ENCODE results near the gene CRHR2. TPM values are rescaled to one million over a fixed set of nuclear protein-coding genes. Genes with fewer than 3 reads are reported as not detected.

CRHR2 gene
- total RNA-seq, 1 donor from 2014 or later: not detected

GRCh38 chr7:30705008-30705407 lies 22.8 kb upstream of the CRHR2 start:
- H3K36me3 ChIP-seq: no peaks in the 10 kb centered on the region
- no peak overlapping the region for H3K4me3 ChIP-seq
- DNase-seq (ENCODE audit: extremely low spot score in 2 of 2): no peak
- no peaks in the 10 kb centered on the region for H3K9me3 ChIP-seq
- no peak overlapping the region for H3K27ac ChIP-seq
- H3K4me1 ChIP-seq: no peaks in the 10 kb centered on the region
- intact Hi-C loops (cut with DNase I): no loop called here
- no peak for TF ChIP-seq POLR2A (IDR thresholded peaks at IDR 0.05)
- no peak for TF ChIP-seq POLR2AphosphoS5 (IDR thresholded peaks at IDR 0.05; ENCODE audit: insufficient read depth in 1 of 2, low read depth in 1 of 2)
- TF ChIP-seq CTCF (IDR thresholded peaks at IDR 0.05): no peak
- no peaks in the 10 kb centered on the region for H3K27me3 ChIP-seq

GRCh38 chr7:30703756-30704155 lies 21.5 kb upstream of the CRHR2 start:
- no peak overlapping the region for H3K4me3 ChIP-seq
- no peaks in the 10 kb centered on the region for H3K27me3 ChIP-seq
- H3K9me3 ChIP-seq: no peaks in the 10 kb centered on the region
- H3K36me3 ChIP-seq: no peaks in the 10 kb centered on the region
- TF ChIP-seq CTCF (IDR thresholded peaks at IDR 0.05): no peak
- TF ChIP-seq POLR2AphosphoS5 (IDR thresholded peaks at IDR 0.05; ENCODE audit: insufficient read depth in 1 of 2, low read depth in 1 of 2): no peak
- TF ChIP-seq POLR2A (IDR thresholded peaks at IDR 0.05): no peak
- no peak overlapping the region for H3K27ac ChIP-seq
- H3K4me1 ChIP-seq: no peaks in the 10 kb centered on the region
- intact Hi-C loops (cut with DNase I): no loop called here
- no peak for DNase-seq (ENCODE audit: extremely low spot score in 2 of 2)

GRCh38 chr7:30702200-30702599 lies 19.9 kb upstream of the CRHR2 start:
- Histone ChIP-seq H3K27ac (no peak overlapping the region), H3K4me1 (no peaks in the 10 kb centered on the region), H3K4me3 (no peak overlapping the region), H3K27me3 (no peaks in the 10 kb centered on the region), H3K9me3 (no peaks in the 10 kb centered on the region), H3K36me3 (no peaks in the 10 kb centered on the region)
- DNase-seq (ENCODE audit: extremely low spot score in 2 of 2): no peak
- TF ChIP-seq POLR2AphosphoS5 (IDR thresholded peaks at IDR 0.05; ENCODE audit: insufficient read depth in 1 of 2, low read depth in 1 of 2) (no peak), CTCF (IDR thresholded peaks at IDR 0.05) (no peak)
- intact Hi-C loops (cut with DNase I): no loop called here

GRCh38 chr7:30700941-30701340 lies 18.7 kb upstream of the CRHR2 start:
- Histone ChIP-seq H3K36me3 (no peaks in the 10 kb centered on the region), H3K4me3 (no peak overlapping the region), H3K4me1 (no peaks in the 10 kb centered on the region), H3K27me3 (no peaks in the 10 kb centered on the region), H3K9me3 (no peaks in the 10 kb centered on the region), H3K27ac (no peak overlapping the region)
- intact Hi-C loops (cut with DNase I): no loop called here
- no peak for DNase-seq (ENCODE audit: extremely low spot score in 2 of 2)
- no peak for TF ChIP-seq CTCF (IDR thresholded peaks at IDR 0.05)
- no peak for TF ChIP-seq POLR2A (IDR thresholded peaks at IDR 0.05)
- TF ChIP-seq POLR2AphosphoS5 (IDR thresholded peaks at IDR 0.05; ENCODE audit: insufficient read depth in 1 of 2, low read depth in 1 of 2): no peak

DNA sequence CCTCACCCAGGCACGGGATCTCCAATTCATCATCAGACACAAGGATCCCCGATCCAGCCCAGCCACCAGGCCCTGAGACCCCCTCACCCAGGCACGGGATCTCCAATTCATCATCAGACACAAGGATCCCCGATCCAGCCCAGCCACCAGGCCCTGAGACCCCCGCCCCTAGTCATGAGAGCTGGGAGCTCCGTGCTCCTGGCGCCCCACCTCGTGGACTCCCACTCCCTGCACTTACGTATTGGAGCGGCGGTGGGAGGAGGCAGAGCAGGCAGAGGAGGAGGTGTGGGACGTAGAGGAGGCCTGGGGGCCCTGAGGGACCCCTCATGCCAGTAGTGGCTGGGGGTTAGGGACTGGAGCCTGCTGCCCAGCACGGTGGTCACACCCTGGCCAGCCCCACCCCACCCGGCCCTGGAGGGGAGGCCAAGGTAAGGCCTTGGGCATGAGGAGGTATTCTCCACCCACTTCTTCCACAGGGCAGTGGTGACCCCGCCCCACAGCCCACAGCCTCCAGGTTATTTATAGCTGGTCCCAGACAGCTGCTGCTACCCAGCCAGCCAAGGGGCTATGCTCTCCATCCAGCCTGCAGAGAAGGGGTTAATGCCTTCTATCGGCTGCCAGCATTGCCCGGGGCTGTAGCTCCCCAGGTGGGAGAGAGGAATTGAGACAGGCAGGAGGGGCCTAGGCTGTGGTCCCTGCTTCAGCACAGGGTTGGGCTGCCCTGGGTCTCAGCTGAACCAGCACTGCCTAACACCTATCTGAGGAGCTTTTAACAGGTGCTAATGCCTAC lies 17.6 kb upstream of the CRHR2 start:
- no peak overlapping the region for H3K27ac ChIP-seq
- no peaks in the 10 kb centered on the region for H3K4me1 ChIP-seq
- TF ChIP-seq POLR2AphosphoS5 (IDR thresholded peaks at IDR 0.05; ENCODE audit: insufficient read depth in 1 of 2, low read depth in 1 of 2): no peak
- TF ChIP-seq CTCF (IDR thresholded peaks at IDR 0.05): no peak
- TF ChIP-seq POLR2A (IDR thresholded peaks at IDR 0.05): no peak
- DNase-seq (ENCODE audit: extremely low spot score in 2 of 2): no peak
- H3K4me3 ChIP-seq: no peak overlapping the region
- no peaks in the 10 kb centered on the region for H3K9me3 ChIP-seq
- H3K36me3 ChIP-seq: no peaks in the 10 kb centered on the region
- intact Hi-C loops (cut with DNase I): no loop called here
- H3K27me3 ChIP-seq: no peaks in the 10 kb centered on the region

Data from vagina (tissue), 2 donors.